ENCODE results near the gene MAP1LC3B2.

Gene MAP1LC3B2

GRCh38 chr12:116539905-116540482, 19.2 kb upstream of the MAP1LC3B2 start:
- peak overlapping the region; percentile 69 for H3K9ac ChIP-seq (ENCODE audit: low read length)
- no peak overlapping the region for H4K91ac ChIP-seq (ENCODE audit: low read length)
- H4K8ac ChIP-seq (ENCODE audit: low read length) = peak overlapping the region; percentile 81
- no peaks in the 10 kb centered on the region for H3K27me3 ChIP-seq (ENCODE audit: control insufficient read depth in 1 of 2, insufficient read depth in 1 of 2, low read length in 2 of 2)
- H3K36me3 ChIP-seq (ENCODE audit: control insufficient read depth in 1 of 2, insufficient read depth in 2 of 2, low read depth in 1 of 2, low read length in 2 of 2) = no peaks in the 10 kb centered on the region
- peak overlapping the region in 1 of 2 experiments; percentile 40 for H3K4ac ChIP-seq (ENCODE audit: low read depth in 1 of 2, low read length in 2 of 2)
- no peaks in the 10 kb centered on the region for H3K79me1 ChIP-seq (replicated peaks; ENCODE audit: low read length, poor library complexity, severe bottlenecking)
- no peak overlapping the region for H3K23ac ChIP-seq (ENCODE audit: low read length in 2 of 2)
- peak overlapping the region; percentile 6 for H2BK15ac ChIP-seq (ENCODE audit: low read depth, poor library complexity, severe bottlenecking)
- H3K4me3 ChIP-seq (ENCODE audit: insufficient read depth in 1 of 2, low read depth in 1 of 2, low read length in 2 of 2) = no peak overlapping the region
- H3K14ac ChIP-seq (ENCODE audit: low read length in 2 of 2) = no peak overlapping the region
- H3K18ac ChIP-seq (ENCODE audit: low read depth in 1 of 2, low read length in 2 of 2) = peak overlapping the region in 1 of 2 experiments; percentile 10
- H3K4me2 ChIP-seq (ENCODE audit: low read length, poor library complexity, severe bottlenecking) = no peak overlapping the region
- peaks cover 17% of the 10 kb centered on the region for H3K4me1 ChIP-seq (ENCODE audit: control insufficient read depth, insufficient read depth, low read depth, low read length)
- H2BK12ac ChIP-seq (ENCODE audit: low read length in 2 of 2) = peak overlapping the region; percentile 85 to 89
- DNase-seq = peak; percentile 64
- no peaks in the 10 kb centered on the region for H3K9me3 ChIP-seq (ENCODE audit: control insufficient read depth, low read length)
- 33% methylated on average over 15 of the region's 17 CpGs for WGBS
- H2AK5ac ChIP-seq (ENCODE audit: low read length, severe bottlenecking) = no peak overlapping the region
- H2AFZ ChIP-seq (ENCODE audit: low read depth, low read length) = no peak overlapping the region
- H2BK5ac ChIP-seq (ENCODE audit: low read depth, low read length, poor library complexity, severe bottlenecking) = no peak overlapping the region
- H3K27ac ChIP-seq (ENCODE audit: low read length, poor library complexity, severe bottlenecking) = peak overlapping the region; percentile 32
- H2BK120ac ChIP-seq (ENCODE audit: low read depth, low read length) = no peak overlapping the region

GRCh38 chr12:116540622-116541152, 18.5 kb upstream of the MAP1LC3B2 start:
- no peaks in the 10 kb centered on the region for H3K27me3 ChIP-seq (ENCODE audit: control insufficient read depth in 1 of 2, insufficient read depth in 1 of 2, low read length in 2 of 2)
- DNase-seq = peak; percentile 64

GRCh38 chr12:116541547-116542344, 17.4 kb upstream of the MAP1LC3B2 start:
- H3K14ac ChIP-seq (ENCODE audit: low read length in 2 of 2) = no peak overlapping the region
- peaks cover 2% of the 10 kb centered on the region for H3K79me1 ChIP-seq (replicated peaks; ENCODE audit: low read length, poor library complexity, severe bottlenecking)
- no peaks in the 10 kb centered on the region for H3K9me3 ChIP-seq (ENCODE audit: control insufficient read depth, low read length)
- H2AFZ ChIP-seq (ENCODE audit: low read depth, low read length) = no peak overlapping the region
- no peak overlapping the region for H2BK15ac ChIP-seq (ENCODE audit: low read depth, poor library complexity, severe bottlenecking)
- H3K18ac ChIP-seq (ENCODE audit: low read depth in 1 of 2, low read length in 2 of 2) = no peak overlapping the region
- H3K4me2 ChIP-seq (ENCODE audit: low read length, poor library complexity, severe bottlenecking) = no peak overlapping the region
- H4K8ac ChIP-seq (ENCODE audit: low read length) = no peak overlapping the region
- 96% methylated on average over 8 of the region's 8 CpGs for WGBS
- no peak overlapping the region for H2BK120ac ChIP-seq (ENCODE audit: low read depth, low read length)
- no peak overlapping the region for H4K91ac ChIP-seq (ENCODE audit: low read length)
- no peak overlapping the region for H2AK5ac ChIP-seq (ENCODE audit: low read length, severe bottlenecking)
- H2BK5ac ChIP-seq (ENCODE audit: low read depth, low read length, poor library complexity, severe bottlenecking) = no peak overlapping the region
- no peak overlapping the region for H3K27ac ChIP-seq (ENCODE audit: low read length, poor library complexity, severe bottlenecking)
- H3K9ac ChIP-seq (ENCODE audit: low read length) = no peak overlapping the region
- H2BK12ac ChIP-seq (ENCODE audit: low read length in 2 of 2) = no peak overlapping the region
- H3K4me3 ChIP-seq (ENCODE audit: insufficient read depth in 1 of 2, low read depth in 1 of 2, low read length in 2 of 2) = no peak overlapping the region
- H3K36me3 ChIP-seq (ENCODE audit: control insufficient read depth in 1 of 2, insufficient read depth in 2 of 2, low read depth in 1 of 2, low read length in 2 of 2) = no peaks in the 10 kb centered on the region
- no peak for DNase-seq
- no peak overlapping the region for H3K4ac ChIP-seq (ENCODE audit: low read depth in 1 of 2, low read length in 2 of 2)
- no peaks in the 10 kb centered on the region for H3K27me3 ChIP-seq (ENCODE audit: control insufficient read depth in 1 of 2, insufficient read depth in 1 of 2, low read length in 2 of 2)
- H3K4me1 ChIP-seq (ENCODE audit: control insufficient read depth, insufficient read depth, low read depth, low read length) = peaks cover 21% of the 10 kb centered on the region
- H3K23ac ChIP-seq (ENCODE audit: low read length in 2 of 2) = no peak overlapping the region

More at GRCh38 chr12:116540622-116541152, 18.5 kb upstream of the MAP1LC3B2 start:
- H3K4me3 ChIP-seq (ENCODE audit: insufficient read depth in 1 of 2, low read depth in 1 of 2, low read length in 2 of 2) = no peak overlapping the region
- no peaks in the 10 kb centered on the region for H3K79me1 ChIP-seq (replicated peaks; ENCODE audit: low read length, poor library complexity, severe bottlenecking)
- H3K23ac ChIP-seq (ENCODE audit: low read length in 2 of 2) = no peak overlapping the region
- H3K9me3 ChIP-seq (ENCODE audit: control insufficient read depth, low read length) = no peaks in the 10 kb centered on the region
- H2BK15ac ChIP-seq (ENCODE audit: low read depth, poor library complexity, severe bottlenecking) = no peak overlapping the region
- H4K8ac ChIP-seq (ENCODE audit: low read length) = no peak overlapping the region
- no peak overlapping the region for H2AFZ ChIP-seq (ENCODE audit: low read depth, low read length)
- peak overlapping the region; percentile 69 for H3K9ac ChIP-seq (ENCODE audit: low read length)
- H2AK5ac ChIP-seq (ENCODE audit: low read length, severe bottlenecking) = no peak overlapping the region
- no peak overlapping the region for H2BK120ac ChIP-seq (ENCODE audit: low read depth, low read length)
- H3K4me2 ChIP-seq (ENCODE audit: low read length, poor library complexity, severe bottlenecking) = no peak overlapping the region
- H3K4me1 ChIP-seq (ENCODE audit: control insufficient read depth, insufficient read depth, low read depth, low read length) = peaks cover 20% of the 10 kb centered on the region
- no peak overlapping the region for H4K91ac ChIP-seq (ENCODE audit: low read length)
- H2BK12ac ChIP-seq (ENCODE audit: low read length in 2 of 2) = no peak overlapping the region
- H2BK5ac ChIP-seq (ENCODE audit: low read depth, low read length, poor library complexity, severe bottlenecking) = no peak overlapping the region
- WGBS = 96% methylated on average over 4 of the region's 5 CpGs
- no peaks in the 10 kb centered on the region for H3K36me3 ChIP-seq (ENCODE audit: control insufficient read depth in 1 of 2, insufficient read depth in 2 of 2, low read depth in 1 of 2, low read length in 2 of 2)
- H3K14ac ChIP-seq (ENCODE audit: low read length in 2 of 2) = no peak overlapping the region
- H3K18ac ChIP-seq (ENCODE audit: low read depth in 1 of 2, low read length in 2 of 2) = no peak overlapping the region
- no peak overlapping the region for H3K4ac ChIP-seq (ENCODE audit: low read depth in 1 of 2, low read length in 2 of 2)
- H3K27ac ChIP-seq (ENCODE audit: low read length, poor library complexity, severe bottlenecking) = no peak overlapping the region

- Histone ChIP-seq H3K79me1 (replicated peaks; ENCODE audit: low read length, poor library complexity, severe bottlenecking) (peaks cover 2% of the 10 kb centered on the region), H3K23ac (ENCODE audit: low read length in 2 of 2) (no peak overlapping the region), H3K4me2 (ENCODE audit: low read length, poor library complexity, severe bottlenecking) (no peak overlapping the region), H2BK12ac (ENCODE audit: low read length in 2 of 2) (peak overlapping the region in 1 of 2 experiments; percentile 18), H2BK15ac (ENCODE audit: low read depth, poor library complexity, severe bottlenecking) (no peak overlapping the region), H3K27me3 (ENCODE audit: control insufficient read depth in 1 of 2, insufficient read depth in 1 of 2, low read length in 2 of 2) (no peaks in the 10 kb centered on the region), H2BK5ac (ENCODE audit: low read depth, low read length, poor library complexity, severe bottlenecking) (no peak overlapping the region), H3K4me1 (ENCODE audit: control insufficient read depth, insufficient read depth, low read depth, low read length) (peaks cover 18% of the 10 kb centered on the region), H3K18ac (ENCODE audit: low read depth in 1 of 2, low read length in 2 of 2) (no peak overlapping the region), H3K27ac (ENCODE audit: low read length, poor library complexity, severe bottlenecking) (no peak overlapping the region), H2BK120ac (ENCODE audit: low read depth, low read length) (no peak overlapping the region), H3K4me3 (ENCODE audit: insufficient read depth in 1 of 2, low read depth in 1 of 2, low read length in 2 of 2) (no peak overlapping the region), H3K9me3 (ENCODE audit: control insufficient read depth, low read length) (no peaks in the 10 kb centered on the region), H2AFZ (ENCODE audit: low read depth, low read length) (no peak overlapping the region), H2AK5ac (ENCODE audit: low read length, severe bottlenecking) (peak overlapping the region; percentile 35), H3K4ac (ENCODE audit: low read depth in 1 of 2, low read length in 2 of 2) (no peak overlapping the region), H3K36me3 (ENCODE audit: control insufficient read depth in 1 of 2, insufficient read depth in 2 of 2, low read depth in 1 of 2, low read length in 2 of 2) (no peaks in the 10 kb centered on the region), H3K14ac (ENCODE audit: low read length in 2 of 2) (no peak overlapping the region), H4K91ac (ENCODE audit: low read length) (no peak overlapping the region), H4K8ac (ENCODE audit: low read length) (no peak overlapping the region), H3K9ac (ENCODE audit: low read length) (no peak overlapping the region)
- no peak for DNase-seq
- 77% methylated on average over 14 of the region's 15 CpGs for WGBS
These were observed 16.7 kb upstream of the MAP1LC3B2 start for GRCh38 chr12:116542345-116542956.
